Measurements from ENCODE around the gene HPS4. TPM values are rescaled to one million over a fixed set of nuclear protein-coding genes. Genes with fewer than 3 reads are reported as not detected.

Gene HPS4
- total and polyA plus RNA-seq, 4 donors: 5.4 to 26.2 (median 12.6) TPM

GRCh38 chr22:26512149-26512793 lies 28.7 kb upstream of the HPS4 start, which contains the start of gene TFIP11 (continued):
- TF ChIP-seq ATF3 (IDR thresholded peaks at IDR 0.05): no peak
- peak; percentile 88 for TF ChIP-seq YY1 (IDR thresholded peaks at IDR 0.05)
- no peak for TF ChIP-seq JUND (IDR thresholded peaks at IDR 0.05)
- TF ChIP-seq EGR1 (IDR thresholded peaks at IDR 0.05; ENCODE audit: low read depth in 2 of 2): no peak
- TF ChIP-seq, protein P1, sequence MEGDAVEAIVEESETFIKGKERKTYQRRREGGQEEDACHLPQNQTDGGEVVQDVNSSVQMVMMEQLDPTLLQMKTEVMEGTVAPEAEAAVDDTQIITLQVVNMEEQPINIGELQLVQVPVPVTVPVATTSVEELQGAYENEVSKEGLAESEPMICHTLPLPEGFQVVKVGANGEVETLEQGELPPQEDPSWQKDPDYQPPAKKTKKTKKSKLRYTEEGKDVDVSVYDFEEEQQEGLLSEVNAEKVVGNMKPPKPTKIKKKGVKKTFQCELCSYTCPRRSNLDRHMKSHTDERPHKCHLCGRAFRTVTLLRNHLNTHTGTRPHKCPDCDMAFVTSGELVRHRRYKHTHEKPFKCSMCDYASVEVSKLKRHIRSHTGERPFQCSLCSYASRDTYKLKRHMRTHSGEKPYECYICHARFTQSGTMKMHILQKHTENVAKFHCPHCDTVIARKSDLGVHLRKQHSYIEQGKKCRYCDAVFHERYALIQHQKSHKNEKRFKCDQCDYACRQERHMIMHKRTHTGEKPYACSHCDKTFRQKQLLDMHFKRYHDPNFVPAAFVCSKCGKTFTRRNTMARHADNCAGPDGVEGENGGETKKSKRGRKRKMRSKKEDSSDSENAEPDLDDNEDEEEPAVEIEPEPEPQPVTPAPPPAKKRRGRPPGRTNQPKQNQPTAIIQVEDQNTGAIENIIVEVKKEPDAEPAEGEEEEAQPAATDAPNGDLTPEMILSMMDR (IDR thresholded peaks at IDR 0.05; ENCODE audit: low read depth, low read length, missing input control): no peak
- TF ChIP-seq FOXA2 (IDR thresholded peaks at IDR 0.05): no peak
- no peak for TF ChIP-seq HNF4G (IDR thresholded peaks at IDR 0.05)
- TF ChIP-seq FOXA1 (IDR thresholded peaks at IDR 0.05): no peak

DNA sequence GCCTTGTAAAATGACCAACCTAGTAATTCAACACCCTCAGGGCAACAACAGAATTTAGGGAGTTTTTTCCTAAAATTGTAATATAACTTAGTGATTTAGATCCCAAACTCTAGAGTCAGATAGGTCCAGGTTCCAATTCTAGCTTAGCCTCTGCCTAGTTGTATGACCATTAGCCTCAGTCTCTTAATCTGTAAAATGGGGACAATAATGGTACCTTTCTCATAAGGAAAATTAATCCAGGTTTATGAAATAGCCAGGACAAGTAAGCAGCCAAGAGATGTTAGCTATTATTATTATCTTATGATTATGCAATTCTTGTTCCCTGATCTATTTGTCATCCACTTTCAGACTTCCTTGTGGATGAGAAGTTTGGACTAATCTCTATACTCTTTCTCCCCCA lies 24.6 kb upstream of the HPS4 start:
- TF ChIP-seq GABPA (IDR thresholded peaks at IDR 0.05 in 1 of 2, conservative IDR thresholded peaks at IDR 0.05 in 1 of 2) (no peak), YY1 (IDR thresholded peaks at IDR 0.05) (no peak), NR2F2 (IDR thresholded peaks at IDR 0.05) (no peak), RXRA (IDR thresholded peaks at IDR 0.05) (no peak), MAX (IDR thresholded peaks at IDR 0.05) (no peak), EGR1 (IDR thresholded peaks at IDR 0.05; ENCODE audit: low read depth in 2 of 2) (no peak), TAF1 (conservative IDR thresholded peaks at IDR 0.05) (no peak), HNF4A (conservative IDR thresholded peaks at IDR 0.05) (no peak), ZBTB33 (IDR thresholded peaks at IDR 0.05) (no peak), JUND (IDR thresholded peaks at IDR 0.05) (no peak), FOXA2 (IDR thresholded peaks at IDR 0.05) (no peak), SP1 (IDR thresholded peaks at IDR 0.05) (no peak), RAD21 (IDR thresholded peaks at IDR 0.05) (no peak), REST (IDR thresholded peaks at IDR 0.05) (no peak), ATF3 (IDR thresholded peaks at IDR 0.05) (no peak), HNF4G (IDR thresholded peaks at IDR 0.05) (no peak), FOXA1 (IDR thresholded peaks at IDR 0.05) (no peak)
- TF ChIP-seq, protein P1 (IDR thresholded peaks at IDR 0.05; ENCODE audit: low read depth, low read length, missing input control): no peak
- Histone ChIP-seq H3K9ac (ENCODE audit: low read depth in 1 of 2, low read length in 2 of 2) (no peak overlapping the region), H3K9me3 (ENCODE audit: control insufficient read depth in 4 of 4, low read length in 3 of 4) (no peaks in the 10 kb centered on the region), H3K27ac (ENCODE audit: low read depth in 1 of 2, low read length in 2 of 2) (no peak overlapping the region), H3K4me1 (ENCODE audit: control insufficient read depth in 4 of 4, insufficient read depth in 4 of 4, low read length in 3 of 4) (peaks cover 1 to 32% (median 26%) of the 10 kb centered on the region in 4 donors), H3K27me3 (ENCODE audit: control insufficient read depth in 4 of 4, insufficient read depth in 4 of 4, low read length in 3 of 4) (no peaks in the 10 kb centered on the region), H3K4me3 (ENCODE audit: low read depth in 1 of 3, low read length in 3 of 3) (no peak overlapping the region), H3K36me3 (ENCODE audit: control insufficient read depth in 4 of 4, insufficient read depth in 3 of 4, low read depth in 1 of 4, low read length in 3 of 4) (peaks cover 14 to 55% (median 43%) of the 10 kb centered on the region in 4 donors)
- no peak for DNase-seq (ENCODE audit: low spot score)
